ENCODE results near the gene GALNT17.

The GALNT17 gene

DNA sequence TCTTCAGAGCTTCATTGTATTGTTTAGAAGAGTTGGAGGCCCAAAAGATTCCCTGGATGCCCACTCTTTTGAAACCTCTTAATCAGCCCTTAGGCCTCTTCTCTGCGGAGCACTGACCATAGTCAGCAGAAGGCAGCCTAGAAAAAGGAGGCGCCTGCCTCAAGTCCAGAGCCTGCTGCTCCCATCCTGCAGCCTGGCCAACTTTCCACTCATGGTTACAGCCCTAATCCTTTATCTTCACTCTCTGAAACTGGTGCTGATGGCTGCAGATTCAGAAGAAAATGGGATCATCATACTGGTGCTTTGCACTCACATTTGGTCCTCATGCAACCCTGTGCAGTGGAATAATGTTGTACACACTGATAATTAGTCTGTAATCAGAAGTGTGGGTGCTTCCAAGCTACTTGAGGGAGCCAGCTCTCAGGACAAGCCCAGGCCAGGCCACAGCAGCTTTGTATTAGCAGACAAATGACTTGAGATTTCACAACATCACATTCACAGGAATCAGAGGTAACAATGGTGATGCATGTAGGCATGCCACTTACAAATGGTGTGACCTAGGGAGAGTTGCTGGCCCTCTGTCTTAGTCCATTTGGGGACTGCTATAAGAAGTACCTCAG is 272.9 kb downstream of the GALNT17 start (continued):
- TF ChIP-seq, protein P1, sequence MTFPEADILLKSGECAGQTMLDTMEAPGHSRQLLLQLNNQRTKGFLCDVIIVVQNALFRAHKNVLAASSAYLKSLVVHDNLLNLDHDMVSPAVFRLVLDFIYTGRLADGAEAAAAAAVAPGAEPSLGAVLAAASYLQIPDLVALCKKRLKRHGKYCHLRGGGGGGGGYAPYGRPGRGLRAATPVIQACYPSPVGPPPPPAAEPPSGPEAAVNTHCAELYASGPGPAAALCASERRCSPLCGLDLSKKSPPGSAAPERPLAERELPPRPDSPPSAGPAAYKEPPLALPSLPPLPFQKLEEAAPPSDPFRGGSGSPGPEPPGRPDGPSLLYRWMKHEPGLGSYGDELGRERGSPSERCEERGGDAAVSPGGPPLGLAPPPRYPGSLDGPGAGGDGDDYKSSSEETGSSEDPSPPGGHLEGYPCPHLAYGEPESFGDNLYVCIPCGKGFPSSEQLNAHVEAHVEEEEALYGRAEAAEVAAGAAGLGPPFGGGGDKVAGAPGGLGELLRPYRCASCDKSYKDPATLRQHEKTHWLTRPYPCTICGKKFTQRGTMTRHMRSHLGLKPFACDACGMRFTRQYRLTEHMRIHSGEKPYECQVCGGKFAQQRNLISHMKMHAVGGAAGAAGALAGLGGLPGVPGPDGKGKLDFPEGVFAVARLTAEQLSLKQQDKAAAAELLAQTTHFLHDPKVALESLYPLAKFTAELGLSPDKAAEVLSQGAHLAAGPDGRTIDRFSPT (tag by site-specific recombination; IDR thresholded peaks at IDR 0.05) = no peak
- TF ChIP-seq, protein P2, sequence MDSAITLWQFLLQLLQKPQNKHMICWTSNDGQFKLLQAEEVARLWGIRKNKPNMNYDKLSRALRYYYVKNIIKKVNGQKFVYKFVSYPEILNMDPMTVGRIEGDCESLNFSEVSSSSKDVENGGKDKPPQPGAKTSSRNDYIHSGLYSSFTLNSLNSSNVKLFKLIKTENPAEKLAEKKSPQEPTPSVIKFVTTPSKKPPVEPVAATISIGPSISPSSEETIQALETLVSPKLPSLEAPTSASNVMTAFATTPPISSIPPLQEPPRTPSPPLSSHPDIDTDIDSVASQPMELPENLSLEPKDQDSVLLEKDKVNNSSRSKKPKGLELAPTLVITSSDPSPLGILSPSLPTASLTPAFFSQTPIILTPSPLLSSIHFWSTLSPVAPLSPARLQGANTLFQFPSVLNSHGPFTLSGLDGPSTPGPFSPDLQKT (IDR thresholded peaks at IDR 0.05; ENCODE audit: borderline replicate concordance, low read depth, low read length) = no peak
- no peak for TF ChIP-seq ZNF324 (tag by site-specific recombination; IDR thresholded peaks at IDR 0.05)
- TF ChIP-seq, protein P3, sequence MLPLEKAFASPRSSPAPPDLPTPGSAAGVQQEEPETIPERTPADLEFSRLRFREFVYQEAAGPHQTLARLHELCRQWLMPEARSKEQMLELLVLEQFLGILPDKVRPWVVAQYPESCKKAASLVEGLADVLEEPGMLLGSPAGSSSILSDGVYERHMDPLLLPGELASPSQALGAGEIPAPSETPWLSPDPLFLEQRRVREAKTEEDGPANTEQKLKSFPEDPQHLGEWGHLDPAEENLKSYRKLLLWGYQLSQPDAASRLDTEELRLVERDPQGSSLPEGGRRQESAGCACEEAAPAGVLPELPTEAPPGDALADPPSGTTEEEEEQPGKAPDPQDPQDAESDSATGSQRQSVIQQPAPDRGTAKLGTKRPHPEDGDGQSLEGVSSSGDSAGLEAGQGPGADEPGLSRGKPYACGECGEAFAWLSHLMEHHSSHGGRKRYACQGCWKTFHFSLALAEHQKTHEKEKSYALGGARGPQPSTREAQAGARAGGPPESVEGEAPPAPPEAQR (tag by site-specific recombination; IDR thresholded peaks at IDR 0.05) = no peak
- no peak for TF ChIP-seq ZNF239 (tag by site-specific recombination; IDR thresholded peaks at IDR 0.05)
- TF ChIP-seq ZNF366 (tag by site-specific recombination; conservative IDR thresholded peaks at IDR 0.05) = no peak
- TF ChIP-seq ZNF664 (tag by site-specific recombination; IDR thresholded peaks at IDR 0.05) = no peak
- TF ChIP-seq ZNF792 (tag by site-specific recombination; IDR thresholded peaks at IDR 0.05) = no peak
- TF ChIP-seq GFI1B (tag by site-specific recombination; IDR thresholded peaks at IDR 0.05) = no peak
- no peak for TF ChIP-seq ZBTB20 (tag by site-specific recombination; IDR thresholded peaks at IDR 0.05)
- TF ChIP-seq ZNF791 (tag by site-specific recombination; IDR thresholded peaks at IDR 0.05) = no peak
- TF ChIP-seq, protein P4, sequence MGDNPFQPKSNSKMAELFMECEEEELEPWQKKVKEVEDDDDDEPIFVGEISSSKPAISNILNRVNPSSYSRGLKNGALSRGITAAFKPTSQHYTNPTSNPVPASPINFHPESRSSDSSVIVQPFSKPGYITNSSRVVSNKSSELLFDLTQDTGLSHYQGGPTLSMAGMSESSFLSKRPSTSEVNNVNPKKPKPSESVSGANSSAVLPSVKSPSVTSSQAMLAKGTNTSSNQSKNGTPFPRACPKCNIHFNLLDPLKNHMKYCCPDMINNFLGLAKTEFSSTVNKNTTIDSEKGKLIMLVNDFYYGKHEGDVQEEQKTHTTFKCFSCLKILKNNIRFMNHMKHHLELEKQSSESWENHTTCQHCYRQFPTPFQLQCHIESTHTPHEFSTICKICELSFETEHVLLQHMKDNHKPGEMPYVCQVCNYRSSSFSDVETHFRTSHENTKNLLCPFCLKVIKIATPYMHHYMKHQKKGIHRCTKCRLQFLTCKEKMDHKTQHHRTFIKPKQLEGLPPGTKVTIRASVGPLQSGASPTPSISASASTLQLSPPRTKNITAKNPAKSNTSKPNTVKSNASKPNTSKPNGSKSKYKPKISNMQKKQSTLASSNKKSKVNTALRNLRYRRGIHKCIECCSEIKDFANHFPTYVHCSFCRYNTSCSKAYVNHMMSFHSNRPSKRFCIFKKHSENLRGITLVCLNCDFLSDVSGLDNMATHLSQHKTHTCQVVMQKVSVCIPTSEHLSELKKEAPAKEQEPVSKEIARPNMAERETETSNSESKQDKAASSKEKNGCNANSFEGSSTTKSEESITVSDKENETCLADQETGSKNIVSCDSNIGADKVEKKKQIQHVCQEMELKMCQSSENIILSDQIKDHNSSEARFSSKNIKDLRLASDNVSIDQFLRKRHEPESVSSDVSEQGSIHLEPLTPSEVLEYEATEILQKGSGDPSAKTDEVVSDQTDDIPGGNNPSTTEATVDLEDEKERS (tag by site-specific recombination; IDR thresholded peaks at IDR 0.05) = no peak

DNA sequence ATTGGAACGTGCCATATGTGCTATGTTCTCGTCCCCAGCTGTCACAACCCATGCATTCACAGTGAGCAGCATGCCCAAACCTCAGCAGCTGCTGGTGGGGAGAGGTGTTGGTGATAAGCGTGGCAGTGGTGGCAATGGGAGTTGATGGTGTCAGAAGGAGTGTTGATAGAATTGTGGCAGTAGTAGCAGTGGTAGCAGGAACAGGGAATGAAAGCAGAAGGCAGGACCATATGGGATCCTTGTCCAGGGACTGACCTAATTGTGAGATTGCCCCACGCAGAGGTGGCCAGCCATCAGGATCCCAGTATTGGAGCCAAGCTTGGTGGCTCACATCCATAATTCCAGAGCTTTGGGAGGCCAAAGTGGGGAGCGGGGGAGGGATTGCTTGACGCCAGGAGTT is 276.3 kb downstream of the GALNT17 start:
- POLR2A ChIA-PET = no interaction called here
- Histone ChIP-seq H3K9me3 (ENCODE audit: control insufficient read depth, insufficient read depth, low read depth, low read length) (no peaks in the 10 kb centered on the region), H3K4me1 (ENCODE audit: control insufficient read depth, insufficient read depth, low read length) (no peaks in the 10 kb centered on the region), H3K27ac (ENCODE audit: extremely low read depth, low read depth, low read length) (no peak overlapping the region), H3K4me3 (ENCODE audit: low read depth, low read length) (no peak overlapping the region), H3K36me3 (ENCODE audit: control insufficient read depth in 2 of 2, insufficient read depth in 1 of 2, low read length in 2 of 2) (no peaks in the 10 kb centered on the region)
- CTCF ChIA-PET = no interaction called here
- TF ChIP-seq ZBTB17 (tag by site-specific recombination; IDR thresholded peaks at IDR 0.05) = no peak
- TF ChIP-seq, protein P5, sequence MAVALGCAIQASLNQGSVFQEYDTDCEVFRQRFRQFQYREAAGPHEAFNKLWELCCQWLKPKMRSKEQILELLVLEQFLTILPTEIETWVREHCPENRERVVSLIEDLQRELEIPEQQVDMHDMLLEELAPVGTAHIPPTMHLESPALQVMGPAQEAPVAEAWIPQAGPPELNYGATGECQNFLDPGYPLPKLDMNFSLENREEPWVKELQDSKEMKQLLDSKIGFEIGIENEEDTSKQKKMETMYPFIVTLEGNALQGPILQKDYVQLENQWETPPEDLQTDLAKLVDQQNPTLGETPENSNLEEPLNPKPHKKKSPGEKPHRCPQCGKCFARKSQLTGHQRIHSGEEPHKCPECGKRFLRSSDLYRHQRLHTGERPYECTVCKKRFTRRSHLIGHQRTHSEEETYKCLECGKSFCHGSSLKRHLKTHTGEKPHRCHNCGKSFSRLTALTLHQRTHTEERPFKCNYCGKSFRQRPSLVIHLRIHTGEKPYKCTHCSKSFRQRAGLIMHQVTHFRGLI (tag by site-specific recombination; IDR thresholded peaks at IDR 0.05) = no peak
- no peak for TF ChIP-seq ZNF514 (tag by site-specific recombination; IDR thresholded peaks at IDR 0.05)

Data from HEK293 (cell line).